ENCODE results near the gene MUS81. TPM values are rescaled to one million over a fixed set of nuclear protein-coding genes. Genes with fewer than 3 reads are reported as not detected.

MUS81 gene
- total RNA-seq, 2 experiments from 2014 or later = 102 to 130 TPM

DNA sequence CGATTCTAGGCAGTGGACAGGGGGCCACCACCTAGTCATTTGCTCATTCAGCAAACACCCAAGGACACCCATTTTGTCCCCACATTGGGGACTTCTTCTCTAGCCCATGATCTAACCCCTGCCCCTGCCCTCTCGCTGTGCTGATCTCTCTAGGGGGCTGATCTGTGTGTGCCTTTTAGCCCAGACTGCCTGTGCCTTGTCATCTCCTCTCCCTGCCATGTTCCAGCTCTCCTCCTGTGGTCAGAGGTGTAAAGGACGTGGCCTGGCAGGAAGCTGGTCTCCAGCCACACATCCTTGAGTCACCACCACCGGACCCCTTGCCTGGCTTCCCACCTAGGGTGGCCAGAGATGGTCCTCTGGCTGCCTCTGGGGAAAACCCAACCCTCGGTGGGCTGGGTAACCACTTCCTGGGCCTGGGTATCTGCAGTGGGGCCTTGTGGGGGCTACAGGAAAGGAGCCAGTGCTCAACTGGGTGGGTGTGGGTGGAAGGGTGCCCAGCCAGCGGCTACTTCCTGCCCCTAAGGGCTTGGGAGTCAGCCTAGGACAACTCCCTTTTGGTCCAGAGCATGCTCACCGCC lies 20.7 kb downstream of the MUS81 start:
- Histone ChIP-seq H3K4me1 (ENCODE audit: insufficient read depth, low read length, poor library complexity, severe bottlenecking) (peaks cover 14% of the 10 kb centered on the region), H3K4me3 (ENCODE audit: low read depth, low read length, poor library complexity, severe bottlenecking) (no peak overlapping the region), H3K79me2 (ENCODE audit: insufficient read depth, low read depth, low read length) (no peaks in the 10 kb centered on the region), H3K9me2 (ENCODE audit: insufficient read depth, low read length) (no peaks in the 10 kb centered on the region), H3K36me3 (ENCODE audit: insufficient read depth, low read length) (peaks cover 41% of the 10 kb centered on the region), H3K27ac (ENCODE audit: low read depth, low read length, poor library complexity, severe bottlenecking) (no peak overlapping the region), H3K9me3 (ENCODE audit: low read length) (no peaks in the 10 kb centered on the region), H3K4me2 (ENCODE audit: low read length) (no peak overlapping the region), H2AFZ (ENCODE audit: low read length) (no peak overlapping the region), H4K20me1 (ENCODE audit: insufficient read depth, low read length) (no peaks in the 10 kb centered on the region)
- intact Hi-C loops (cut with micrococcal nuclease; ENCODE audit: unreplicated experiment) = no loop called here
- POLR2A ChIA-PET = no interaction called here
- CTCF ChIA-PET (ENCODE audit: unreplicated experiment) = interaction anchor here (0.5 kb wide), 1 partner anchor 7 kb away, joined by 6 read pairs; the partner anchor contains the start of gene FIBP
- no peak for DNase-seq (ENCODE audit: low spot score)
- no TSS peak for BruUV-seq (replicated peaks)
- TF ChIP-seq EZH2phosphoT487 (IDR thresholded peaks at IDR 0.05; ENCODE audit: borderline replicate concordance, low read depth, low read length) = no peak
- TF ChIP-seq CTCF (conservative IDR thresholded peaks at IDR 0.05; ENCODE audit: low read length) = no peak

DNA sequence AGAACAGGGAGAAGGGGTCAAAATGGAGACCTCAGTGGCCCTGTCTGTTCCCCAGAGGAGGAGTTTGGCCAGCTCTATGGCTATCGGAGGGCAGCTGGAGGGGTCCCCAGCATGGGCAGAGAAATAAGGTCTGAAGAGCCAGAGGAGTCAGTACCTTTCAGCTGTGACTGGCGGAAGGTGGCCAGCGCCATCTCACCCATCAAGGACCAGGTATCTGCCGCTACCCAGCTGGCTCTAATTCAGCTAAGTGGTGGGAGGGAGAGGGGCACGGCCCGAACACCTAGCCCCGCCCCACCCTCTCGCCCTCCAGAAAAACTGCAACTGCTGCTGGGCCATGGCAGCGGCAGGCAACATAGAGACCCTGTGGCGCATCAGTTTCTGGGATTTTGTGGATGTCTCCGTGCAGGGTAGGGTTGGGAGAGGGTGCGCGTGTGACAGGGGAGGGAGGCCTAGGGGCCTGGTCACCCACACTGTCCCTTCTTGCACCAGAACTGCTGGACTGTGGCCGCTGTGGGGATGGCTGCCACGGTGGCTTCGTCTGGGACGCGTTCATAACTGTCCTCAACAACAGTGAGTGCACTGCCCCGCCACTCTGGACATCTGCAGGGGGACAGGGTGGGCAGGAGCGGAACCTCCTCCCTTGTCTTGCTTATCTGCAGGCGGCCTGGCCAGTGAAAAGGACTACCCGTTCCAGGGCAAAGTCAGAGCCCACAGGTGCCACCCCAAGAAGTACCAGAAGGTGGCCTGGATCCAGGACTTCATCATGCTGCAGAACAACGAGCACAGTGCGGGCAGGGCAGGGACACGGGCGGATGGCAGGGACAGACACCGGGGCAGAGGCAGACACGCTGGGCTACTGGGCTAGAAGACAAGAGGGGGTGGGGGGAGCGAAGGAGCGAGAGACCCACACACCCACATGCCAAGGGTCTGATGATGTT lies 22.2 kb downstream of the MUS81 start:
- intact Hi-C loops (cut with micrococcal nuclease; ENCODE audit: unreplicated experiment) = no loop called here
- Histone ChIP-seq H3K9me2 (ENCODE audit: insufficient read depth, low read length) (no peaks in the 10 kb centered on the region), H3K79me2 (ENCODE audit: insufficient read depth, low read depth, low read length) (peaks cover 10% of the 10 kb centered on the region; the same call in 1 of the 2 replicates), H3K4me2 (ENCODE audit: low read length) (no peak overlapping the region), H3K9me3 (ENCODE audit: low read length) (no peaks in the 10 kb centered on the region), H4K20me1 (ENCODE audit: insufficient read depth, low read length) (no peaks in the 10 kb centered on the region), H3K36me3 (ENCODE audit: insufficient read depth, low read length) (peaks cover 53% of the 10 kb centered on the region), H3K4me1 (ENCODE audit: insufficient read depth, low read length, poor library complexity, severe bottlenecking) (peaks cover 29% of the 10 kb centered on the region), H2AFZ (ENCODE audit: low read length) (no peak overlapping the region), H3K4me3 (ENCODE audit: low read depth, low read length, poor library complexity, severe bottlenecking) (no peak overlapping the region), H3K27ac (ENCODE audit: low read depth, low read length, poor library complexity, severe bottlenecking) (no peak overlapping the region)
- no TSS peak for BruUV-seq (replicated peaks)
- DNase-seq (ENCODE audit: low spot score) = no peak
- TF ChIP-seq EZH2phosphoT487 (IDR thresholded peaks at IDR 0.05; ENCODE audit: borderline replicate concordance, low read depth, low read length) (no peak), CTCF (conservative IDR thresholded peaks at IDR 0.05; ENCODE audit: low read length) (no peak)
- POLR2A ChIA-PET = no interaction called here
- CTCF ChIA-PET (ENCODE audit: unreplicated experiment) = no interaction called here
